ENCODE results near the gene ATP4B. TPM values are rescaled to one million over a fixed set of nuclear protein-coding genes. Genes with fewer than 3 reads are reported as not detected.

ATP4B gene
- total RNA-seq, 2 experiments from 2014 or later, result not detected

DNA sequence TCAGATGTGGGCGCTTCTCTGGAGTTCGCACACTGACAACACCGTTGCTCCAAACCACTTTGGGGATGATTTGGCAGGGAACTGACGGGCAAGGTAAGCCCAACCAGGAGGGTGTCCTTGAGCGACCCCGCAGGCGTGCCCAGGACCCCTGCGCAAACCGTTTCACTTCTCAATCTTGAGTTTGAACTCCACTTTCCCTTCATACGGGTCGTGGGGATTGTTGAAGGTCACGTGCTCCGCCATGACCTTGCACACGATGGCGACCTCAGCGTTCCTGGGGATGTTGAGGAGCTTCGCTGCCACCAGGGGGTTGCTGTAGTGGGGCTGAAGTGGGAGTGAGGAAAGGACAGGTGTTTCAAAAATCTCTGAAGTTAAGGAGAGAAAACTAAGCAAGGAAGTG lies 8.8 kb downstream of the ATP4B start:
- DNase-seq (ENCODE audit: low spot score), result no peak
- Histone ChIP-seq H2AFZ (ENCODE audit: low read length) (no peak overlapping the region), H3K9me2 (ENCODE audit: insufficient read depth, low read length) (no peaks in the 10 kb centered on the region), H3K36me3 (ENCODE audit: insufficient read depth, low read length) (no peaks in the 10 kb centered on the region), H4K20me1 (ENCODE audit: insufficient read depth, low read length) (no peaks in the 10 kb centered on the region), H3K9me3 (ENCODE audit: low read length) (no peaks in the 10 kb centered on the region), H3K79me2 (ENCODE audit: insufficient read depth, low read depth, low read length) (no peaks in the 10 kb centered on the region), H3K4me2 (ENCODE audit: low read length) (no peak overlapping the region), H3K27ac (ENCODE audit: low read depth, low read length, poor library complexity, severe bottlenecking) (no peak overlapping the region), H3K4me1 (ENCODE audit: insufficient read depth, low read length, poor library complexity, severe bottlenecking) (no peaks in the 10 kb centered on the region), H3K4me3 (ENCODE audit: low read depth, low read length, poor library complexity, severe bottlenecking) (no peak overlapping the region)
- TF ChIP-seq CTCF (conservative IDR thresholded peaks at IDR 0.05; ENCODE audit: low read length), result no peak
- no peak for TF ChIP-seq EZH2phosphoT487 (IDR thresholded peaks at IDR 0.05; ENCODE audit: borderline replicate concordance, low read depth, low read length)
- ChIA-PET CTCF (ENCODE audit: unreplicated experiment) (no interaction called here), POLR2A (no interaction called here)
- intact Hi-C loops (cut with micrococcal nuclease; ENCODE audit: unreplicated experiment), result no loop called here
- no TSS peak for BruUV-seq (replicated peaks)

DNA sequence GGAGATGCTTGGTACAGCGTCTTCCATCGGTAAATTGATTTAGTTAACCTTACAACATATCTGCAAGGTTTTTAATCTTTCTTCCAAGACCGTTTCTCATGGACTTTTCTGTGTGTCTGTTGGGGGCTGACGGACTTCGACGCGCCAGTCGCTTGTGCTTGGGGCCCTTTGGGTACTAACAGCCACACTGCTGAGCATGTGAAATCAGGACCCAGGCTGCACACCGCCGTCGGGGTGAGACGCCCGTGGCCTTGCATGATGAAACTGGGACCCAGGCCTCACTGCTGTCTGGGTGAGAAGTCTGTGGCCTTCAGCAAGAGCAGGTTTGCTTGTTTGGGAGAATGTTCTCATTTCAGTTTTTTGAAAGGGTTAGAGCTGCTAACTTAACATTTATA lies 9.8 kb downstream of the ATP4B start:
- TF ChIP-seq EZH2phosphoT487 (IDR thresholded peaks at IDR 0.05; ENCODE audit: borderline replicate concordance, low read depth, low read length), result no peak
- no peak for TF ChIP-seq CTCF (conservative IDR thresholded peaks at IDR 0.05; ENCODE audit: low read length)
- ChIA-PET CTCF (ENCODE audit: unreplicated experiment) (no interaction called here), POLR2A (no interaction called here)
- intact Hi-C loops (cut with micrococcal nuclease; ENCODE audit: unreplicated experiment), result no loop called here
- Histone ChIP-seq H3K4me2 (ENCODE audit: low read length) (no peak overlapping the region), H3K9me3 (ENCODE audit: low read length) (no peaks in the 10 kb centered on the region), H3K4me3 (ENCODE audit: low read depth, low read length, poor library complexity, severe bottlenecking) (no peak overlapping the region), H3K27ac (ENCODE audit: low read depth, low read length, poor library complexity, severe bottlenecking) (no peak overlapping the region), H3K79me2 (ENCODE audit: insufficient read depth, low read depth, low read length) (no peaks in the 10 kb centered on the region), H3K36me3 (ENCODE audit: insufficient read depth, low read length) (no peaks in the 10 kb centered on the region), H2AFZ (ENCODE audit: low read length) (no peak overlapping the region), H3K9me2 (ENCODE audit: insufficient read depth, low read length) (no peaks in the 10 kb centered on the region), H4K20me1 (ENCODE audit: insufficient read depth, low read length) (no peaks in the 10 kb centered on the region), H3K4me1 (ENCODE audit: insufficient read depth, low read length, poor library complexity, severe bottlenecking) (no peaks in the 10 kb centered on the region)
- DNase-seq (ENCODE audit: low spot score), result no peak
- no TSS peak for BruUV-seq (replicated peaks)

GRCh38 chr13:113647351-113648215 lies 10.4 kb downstream of the ATP4B start:
- H3K27ac ChIP-seq (ENCODE audit: low read depth, low read length, poor library complexity, severe bottlenecking), result no peak overlapping the region
- no peaks in the 10 kb centered on the region for H3K9me2 ChIP-seq (ENCODE audit: insufficient read depth, low read length)
- no peaks in the 10 kb centered on the region for H3K79me2 ChIP-seq (ENCODE audit: insufficient read depth, low read depth, low read length)
- POLR2A ChIA-PET, result no interaction called here
- H4K20me1 ChIP-seq (ENCODE audit: insufficient read depth, low read length), result no peaks in the 10 kb centered on the region
- no peak for DNase-seq (ENCODE audit: low spot score)
- no peaks in the 10 kb centered on the region; the same call in 1 of the 2 replicates for H3K36me3 ChIP-seq (ENCODE audit: insufficient read depth, low read length)
- no peak overlapping the region for H2AFZ ChIP-seq (ENCODE audit: low read length)
- H3K4me1 ChIP-seq (ENCODE audit: insufficient read depth, low read length, poor library complexity, severe bottlenecking), result no peaks in the 10 kb centered on the region
- intact Hi-C loops (cut with micrococcal nuclease; ENCODE audit: unreplicated experiment), result no loop called here
- no TSS peak for BruUV-seq (replicated peaks)
- no peak overlapping the region for H3K4me3 ChIP-seq (ENCODE audit: low read depth, low read length, poor library complexity, severe bottlenecking)
- no peak for TF ChIP-seq CTCF (conservative IDR thresholded peaks at IDR 0.05; ENCODE audit: low read length)
- TF ChIP-seq EZH2phosphoT487 (IDR thresholded peaks at IDR 0.05; ENCODE audit: borderline replicate concordance, low read depth, low read length), result no peak
- H3K4me2 ChIP-seq (ENCODE audit: low read length), result no peak overlapping the region
- no peaks in the 10 kb centered on the region for H3K9me3 ChIP-seq (ENCODE audit: low read length)
- CTCF ChIA-PET (ENCODE audit: unreplicated experiment), result no interaction called here
